ENCODE results near the gene FCN2. TPM values are rescaled to one million over a fixed set of nuclear protein-coding genes. Genes with fewer than 3 reads are reported as not detected.

FCN2 gene
- total RNA-seq, 4 donors from 2014 or later, result 0.49 TPM; not detected in 3

- no peak overlapping the region for H3K27ac ChIP-seq
- no peaks in the 10 kb centered on the region for H3K27me3 ChIP-seq
- no peaks in the 10 kb centered on the region for H3K9me3 ChIP-seq
- intact Hi-C loops (cut with DNase I; ENCODE audit: low total_unique reads), result no loop called here
- no peak for TF ChIP-seq POLR2A (IDR thresholded peaks at IDR 0.05)
- TF ChIP-seq CTCF (IDR thresholded peaks at IDR 0.05), result no peak
- no peak for DNase-seq
- H3K4me1 ChIP-seq, result peaks cover 8 to 11% of the 10 kb centered on the region in 2 donors
- H3K36me3 ChIP-seq, result no peaks in the 10 kb centered on the region
- no peak overlapping the region for H3K4me3 ChIP-seq
Observed at GRCh38 chr9:134899168-134899567, 18.6 kb downstream of the FCN2 start.

- no peak overlapping the region for H3K4me3 ChIP-seq
- DNase-seq, result peak in 1 of 2 donors; percentile 8
- no peaks in the 10 kb centered on the region for H3K36me3 ChIP-seq
- no peak overlapping the region for H3K27ac ChIP-seq
- H3K4me1 ChIP-seq, result peaks cover 8 to 9% of the 10 kb centered on the region in 2 donors
- TF ChIP-seq POLR2A (IDR thresholded peaks at IDR 0.05), result no peak
- no peak for TF ChIP-seq CTCF (IDR thresholded peaks at IDR 0.05)
- intact Hi-C loops (cut with DNase I; ENCODE audit: low total_unique reads), result no loop called here
- H3K27me3 ChIP-seq, result no peaks in the 10 kb centered on the region
- no peaks in the 10 kb centered on the region for H3K9me3 ChIP-seq
Observed at GRCh38 chr9:134899818-134900217, 19.2 kb downstream of the FCN2 start.

GRCh38 chr9:134902936-134903335 lies 22.3 kb downstream of the FCN2 start:
- no peak overlapping the region for H3K27ac ChIP-seq
- TF ChIP-seq POLR2A (IDR thresholded peaks at IDR 0.05), result no peak
- H3K27me3 ChIP-seq, result no peaks in the 10 kb centered on the region
- no peaks in the 10 kb centered on the region for H3K4me1 ChIP-seq
- no peaks in the 10 kb centered on the region for H3K36me3 ChIP-seq
- no peaks in the 10 kb centered on the region for H3K9me3 ChIP-seq
- intact Hi-C loops (cut with DNase I; ENCODE audit: low total_unique reads), result no loop called here
- H3K4me3 ChIP-seq, result no peak overlapping the region
- DNase-seq, result no peak

GRCh38 chr9:134908524-134909309 lies 28.1 kb downstream of the FCN2 start:
- TF ChIP-seq CTCF (IDR thresholded peaks at IDR 0.05), result no peak
- no peak for TF ChIP-seq POLR2A (IDR thresholded peaks at IDR 0.05)

GRCh38 chr9:134909511-134910481 lies 29.2 kb downstream of the FCN2 start:
- H3K27ac ChIP-seq, result no peak overlapping the region
- no peaks in the 10 kb centered on the region for H3K36me3 ChIP-seq
- intact Hi-C loops (cut with DNase I; ENCODE audit: low total_unique reads), result no loop called here
- no peaks in the 10 kb centered on the region for H3K9me3 ChIP-seq
- TF ChIP-seq CTCF (IDR thresholded peaks at IDR 0.05) (no peak), POLR2A (IDR thresholded peaks at IDR 0.05) (no peak)
- H3K4me1 ChIP-seq, result no peaks in the 10 kb centered on the region
- no peak overlapping the region for H3K4me3 ChIP-seq
- H3K27me3 ChIP-seq, result no peaks in the 10 kb centered on the region
- DNase-seq, result no peak

More at GRCh38 chr9:134908524-134909309, 28.1 kb downstream of the FCN2 start:
- no peaks in the 10 kb centered on the region for H3K9me3 ChIP-seq
- no peaks in the 10 kb centered on the region for H3K27me3 ChIP-seq
- no peak overlapping the region for H3K4me3 ChIP-seq
- H3K4me1 ChIP-seq, result no peaks in the 10 kb centered on the region
- H3K36me3 ChIP-seq, result no peaks in the 10 kb centered on the region
- no peak overlapping the region for H3K27ac ChIP-seq
- intact Hi-C loops (cut with DNase I; ENCODE audit: low total_unique reads), result no loop called here
- no peak for DNase-seq
